ENCODE results near the gene CLIP1. TPM values are rescaled to one million over a fixed set of nuclear protein-coding genes. Genes with fewer than 3 reads are reported as not detected.
A peak's percentile ranks its signal among the peaks of the same experiment; 100 is the strongest.

The CLIP1 gene
- polyA plus RNA-seq, 1 of the 3 experiments (the other 2 are of a cell fraction) = 33.9 TPM

- TF ChIP-seq REST (IDR thresholded peaks at IDR 0.05; ENCODE audit: low read depth, low read length) = no peak
- TF ChIP-seq EP300 (IDR thresholded peaks at IDR 0.05; ENCODE audit: borderline replicate concordance in 1 of 2, low read depth in 1 of 2, low read length in 1 of 2) = no peak
- no peak for TF ChIP-seq JUND (IDR thresholded peaks at IDR 0.05)
- TF ChIP-seq FOXM1 (IDR thresholded peaks at IDR 0.05; ENCODE audit: low read depth) = no peak
- TF ChIP-seq ZBTB33 (IDR thresholded peaks at IDR 0.05; ENCODE audit: borderline replicate concordance, low read depth) = no peak
- TF ChIP-seq TCF12 (IDR thresholded peaks at IDR 0.05) = no peak
- TF ChIP-seq GATA2 (CRISPR knock-in tag; IDR thresholded peaks at IDR 0.05) = no peak
- no peak for TF ChIP-seq RFX5 (IDR thresholded peaks at IDR 0.05; ENCODE audit: low read length)
- no peak for TF ChIP-seq POLR2AphosphoS5 (IDR thresholded peaks at IDR 0.05; ENCODE audit: low read depth, low read length)
- no peak for TF ChIP-seq FOSL2 (IDR thresholded peaks at IDR 0.05; ENCODE audit: borderline replicate concordance, low read depth)
- peak; percentile 79 for TF ChIP-seq SMC3 (IDR thresholded peaks at IDR 0.05; ENCODE audit: low read depth, low read length)
- no peak for TF ChIP-seq IRF3 (IDR thresholded peaks at IDR 0.05; ENCODE audit: low read depth, low read length)
- no peak for TF ChIP-seq TEAD4 (IDR thresholded peaks at IDR 0.05; ENCODE audit: borderline replicate concordance, insufficient read depth)
- no peak for TF ChIP-seq GABPA (IDR thresholded peaks at IDR 0.05; ENCODE audit: low read depth)
- no peak for TF ChIP-seq NRF1 (IDR thresholded peaks at IDR 0.05; ENCODE audit: low read depth, low read length)
- no peak for TF ChIP-seq RCOR1 (IDR thresholded peaks at IDR 0.05; ENCODE audit: low read length)
- TF ChIP-seq MEF2A (IDR thresholded peaks at IDR 0.05; ENCODE audit: borderline replicate concordance, low read depth) = no peak
- TF ChIP-seq MAX (IDR thresholded peaks at IDR 0.05; ENCODE audit: low read depth) = peak; percentile 69
- TF ChIP-seq USF1 (IDR thresholded peaks at IDR 0.05; ENCODE audit: borderline replicate concordance, low read depth) = no peak
- no peak for TF ChIP-seq RXRA (IDR thresholded peaks at IDR 0.05; ENCODE audit: borderline replicate concordance, low read depth)
- no peak for TF ChIP-seq TAF1 (IDR thresholded peaks at IDR 0.05; ENCODE audit: borderline replicate concordance, low read depth, low read length)
- 0 out of 2 replicates have a peak, but pooled peaks have one; percentile 30 for TF ChIP-seq MXI1 (IDR thresholded peaks at IDR 0.05; ENCODE audit: low read depth, low read length)
Measured at GRCh38 chr12:122399592-122400373, 22.7 kb downstream of the CLIP1 start (continued).
